ENCODE data around the gene NEURL1. TPM values are rescaled to one million over a fixed set of nuclear protein-coding genes. Genes with fewer than 3 reads are reported as not detected.

The NEURL1 gene
- total RNA-seq, 1 donor from 2014 or later = 0.05 TPM

DNA sequence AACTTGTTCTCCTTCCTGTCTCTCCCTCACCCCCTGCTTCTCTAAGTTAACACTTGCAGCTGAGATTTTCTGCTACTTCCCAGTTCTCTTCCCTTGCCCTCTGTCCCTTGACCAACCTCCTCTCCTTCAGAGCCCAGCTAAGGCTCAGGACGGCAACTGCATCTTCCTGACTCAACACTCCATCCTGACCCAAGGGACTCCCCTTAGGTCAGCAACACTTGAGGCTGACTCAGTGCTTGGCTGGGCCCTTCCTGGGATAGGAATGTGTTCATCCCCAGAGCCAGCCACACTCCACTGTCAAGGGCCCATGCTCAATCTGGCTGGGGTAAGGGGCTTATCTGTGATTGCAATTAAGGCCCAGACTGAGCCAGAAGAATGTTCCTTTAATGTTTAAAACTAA, 44.8 kb upstream of the NEURL1 start:
- H3K4me1 Mint-ChIP-seq (ENCODE audit: low read depth) = peaks cover 51% of the 10 kb centered on the region
- H3K27ac Mint-ChIP-seq (ENCODE audit: unreplicated experiment) = peak overlapping the region; percentile 79
- peaks cover 32% of the 10 kb centered on the region for H3K36me3 Mint-ChIP-seq (ENCODE audit: low read depth)
- H3K9me3 Mint-ChIP-seq (ENCODE audit: low read depth) = no peaks in the 10 kb centered on the region
- H3K27me3 Mint-ChIP-seq (ENCODE audit: low read depth) = no peaks in the 10 kb centered on the region
- no peak overlapping the region for H3K4me3 Mint-ChIP-seq (ENCODE audit: unreplicated experiment)
- no peak for DNase-seq (ENCODE audit: low spot score)
- TF ChIP-seq, protein P1, sequence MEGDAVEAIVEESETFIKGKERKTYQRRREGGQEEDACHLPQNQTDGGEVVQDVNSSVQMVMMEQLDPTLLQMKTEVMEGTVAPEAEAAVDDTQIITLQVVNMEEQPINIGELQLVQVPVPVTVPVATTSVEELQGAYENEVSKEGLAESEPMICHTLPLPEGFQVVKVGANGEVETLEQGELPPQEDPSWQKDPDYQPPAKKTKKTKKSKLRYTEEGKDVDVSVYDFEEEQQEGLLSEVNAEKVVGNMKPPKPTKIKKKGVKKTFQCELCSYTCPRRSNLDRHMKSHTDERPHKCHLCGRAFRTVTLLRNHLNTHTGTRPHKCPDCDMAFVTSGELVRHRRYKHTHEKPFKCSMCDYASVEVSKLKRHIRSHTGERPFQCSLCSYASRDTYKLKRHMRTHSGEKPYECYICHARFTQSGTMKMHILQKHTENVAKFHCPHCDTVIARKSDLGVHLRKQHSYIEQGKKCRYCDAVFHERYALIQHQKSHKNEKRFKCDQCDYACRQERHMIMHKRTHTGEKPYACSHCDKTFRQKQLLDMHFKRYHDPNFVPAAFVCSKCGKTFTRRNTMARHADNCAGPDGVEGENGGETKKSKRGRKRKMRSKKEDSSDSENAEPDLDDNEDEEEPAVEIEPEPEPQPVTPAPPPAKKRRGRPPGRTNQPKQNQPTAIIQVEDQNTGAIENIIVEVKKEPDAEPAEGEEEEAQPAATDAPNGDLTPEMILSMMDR (IDR thresholded peaks at IDR 0.05) = no peak

DNA sequence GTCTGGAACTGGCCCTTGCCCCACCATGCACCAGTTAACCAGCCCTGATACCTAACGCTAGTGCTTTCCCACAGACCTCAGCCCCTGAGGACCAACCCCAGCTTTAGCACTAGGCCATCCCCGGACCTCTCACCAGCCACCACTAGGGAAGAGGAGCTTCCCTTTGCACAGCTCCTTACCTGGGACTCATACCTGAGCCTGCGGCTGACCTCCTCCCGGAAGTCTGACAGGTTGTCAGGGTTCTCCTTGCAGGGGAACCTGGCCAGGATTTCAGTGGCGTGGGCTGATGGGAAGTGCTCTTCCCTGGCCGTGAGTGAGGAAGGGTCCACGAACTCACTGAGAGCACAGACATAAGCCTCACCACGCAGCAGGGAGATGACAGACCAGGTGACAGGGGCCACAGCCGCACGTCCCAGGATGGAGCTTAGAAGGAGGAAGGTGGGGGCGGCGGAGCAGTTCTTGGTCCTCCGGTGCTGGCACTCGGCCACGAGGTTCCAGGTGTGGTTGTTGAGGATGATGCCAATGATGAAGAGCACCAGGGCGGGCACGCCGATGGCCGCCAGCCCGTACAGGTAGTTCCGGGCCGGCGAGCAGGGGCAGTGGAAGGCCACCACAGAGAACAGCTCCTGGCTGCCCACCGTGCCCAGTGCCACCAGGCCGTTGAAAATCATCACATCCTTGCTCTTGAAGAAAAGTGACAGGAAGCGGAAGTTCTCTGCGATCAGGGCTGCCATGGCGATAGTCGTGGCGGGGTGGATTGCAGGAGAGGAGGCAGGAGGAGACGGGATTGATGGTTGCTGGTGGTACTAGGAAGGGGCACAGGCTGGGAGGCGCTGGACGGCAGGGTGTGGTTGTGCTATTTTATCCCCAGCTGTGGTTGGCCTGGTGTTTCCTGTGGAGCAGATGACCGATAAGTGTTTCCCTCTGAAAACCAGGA, 44.0 kb upstream of the NEURL1 start:
- DNase-seq (ENCODE audit: low spot score) = no peak
- H3K27me3 Mint-ChIP-seq (ENCODE audit: low read depth) = no peaks in the 10 kb centered on the region
- TF ChIP-seq, protein P1 (IDR thresholded peaks at IDR 0.05) = no peak
- peak overlapping the region; percentile 79 for H3K27ac Mint-ChIP-seq (ENCODE audit: unreplicated experiment)
- H3K4me1 Mint-ChIP-seq (ENCODE audit: low read depth) = peaks cover 51% of the 10 kb centered on the region
- no peak overlapping the region for H3K4me3 Mint-ChIP-seq (ENCODE audit: unreplicated experiment)
- peaks cover 26% of the 10 kb centered on the region for H3K36me3 Mint-ChIP-seq (ENCODE audit: low read depth)
- no peaks in the 10 kb centered on the region for H3K9me3 Mint-ChIP-seq (ENCODE audit: low read depth)

DNA sequence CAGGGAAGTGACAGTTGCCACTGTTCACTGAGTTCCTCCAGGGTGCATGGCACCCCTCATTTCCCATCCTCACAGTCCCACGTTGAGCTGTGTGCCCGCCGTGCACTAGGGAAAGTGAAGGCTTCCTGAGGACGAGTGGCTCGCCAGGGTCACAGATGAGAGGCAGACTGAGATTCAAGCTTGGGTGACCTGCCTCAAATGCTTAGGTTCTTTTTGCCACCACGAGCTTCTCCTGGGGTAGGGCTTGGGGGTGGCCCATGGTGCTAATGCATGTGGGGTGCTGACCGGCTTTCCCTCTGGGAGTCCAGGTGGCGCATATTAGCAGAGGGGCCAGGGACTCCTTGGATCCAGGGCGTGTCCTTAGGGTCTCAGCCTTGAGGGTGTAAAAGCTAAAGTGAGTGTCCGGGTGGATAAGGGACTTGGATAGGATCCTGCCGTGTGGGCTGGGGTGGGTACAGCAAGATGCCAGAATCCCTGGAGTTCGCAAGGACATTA, 43.3 kb upstream of the NEURL1 start:
- no peak for DNase-seq (ENCODE audit: low spot score)
- peak overlapping the region; percentile 75 for H3K4me3 Mint-ChIP-seq (ENCODE audit: unreplicated experiment)
- peaks cover 19% of the 10 kb centered on the region for H3K36me3 Mint-ChIP-seq (ENCODE audit: low read depth)
- H3K27ac Mint-ChIP-seq (ENCODE audit: unreplicated experiment) = peak overlapping the region; percentile 83
- no peaks in the 10 kb centered on the region for H3K27me3 Mint-ChIP-seq (ENCODE audit: low read depth)
- TF ChIP-seq, protein P1 (IDR thresholded peaks at IDR 0.05) = no peak
- H3K4me1 Mint-ChIP-seq (ENCODE audit: low read depth) = peaks cover 49% of the 10 kb centered on the region
- no peaks in the 10 kb centered on the region for H3K9me3 Mint-ChIP-seq (ENCODE audit: low read depth)

DNA sequence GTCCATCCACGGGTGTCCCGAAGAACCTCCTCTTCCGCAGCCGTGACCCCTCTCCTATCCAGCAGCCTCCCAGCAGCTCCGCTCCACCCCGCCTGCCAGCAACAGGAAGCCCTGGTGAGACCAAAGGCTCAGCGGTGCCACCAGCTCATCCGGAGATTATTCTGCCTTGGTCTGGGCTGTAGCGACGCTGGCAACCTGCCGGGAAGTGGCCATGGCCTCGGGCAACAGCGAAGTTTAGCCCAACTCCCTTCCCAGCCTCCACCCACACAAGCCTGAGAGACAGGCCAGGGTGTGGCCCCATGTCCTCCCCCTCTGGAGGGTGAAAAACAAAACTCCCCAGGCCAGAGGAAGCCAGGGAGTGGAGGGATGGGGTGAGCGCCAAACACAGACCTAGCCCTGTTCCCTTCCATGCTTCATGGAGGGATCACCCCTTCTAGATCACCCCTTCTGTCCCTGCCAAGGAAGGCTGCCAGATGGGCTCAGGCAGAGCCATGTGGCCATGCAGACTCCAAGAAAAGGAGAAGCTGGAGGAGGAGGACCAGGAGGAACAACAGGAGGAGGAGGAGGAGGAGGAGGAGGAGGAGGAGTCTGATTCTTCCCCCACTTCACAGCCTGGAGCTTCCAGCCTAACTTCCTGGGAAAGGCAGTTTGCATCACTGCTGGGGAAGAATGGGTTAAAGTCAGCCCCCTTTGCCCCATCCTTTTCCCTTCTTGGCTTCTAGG, 42.3 kb upstream of the NEURL1 start:
- Mint-ChIP-seq H3K27ac (ENCODE audit: unreplicated experiment) (peak overlapping the region; percentile 83), H3K27me3 (ENCODE audit: low read depth) (no peaks in the 10 kb centered on the region), H3K36me3 (ENCODE audit: low read depth) (peaks cover 12% of the 10 kb centered on the region), H3K9me3 (ENCODE audit: low read depth) (no peaks in the 10 kb centered on the region), H3K4me3 (ENCODE audit: unreplicated experiment) (peak overlapping the region; percentile 75), H3K4me1 (ENCODE audit: low read depth) (peaks cover 39% of the 10 kb centered on the region)
- no peak for DNase-seq (ENCODE audit: low spot score)
- TF ChIP-seq, protein P1 (IDR thresholded peaks at IDR 0.05) = no peak

DNA sequence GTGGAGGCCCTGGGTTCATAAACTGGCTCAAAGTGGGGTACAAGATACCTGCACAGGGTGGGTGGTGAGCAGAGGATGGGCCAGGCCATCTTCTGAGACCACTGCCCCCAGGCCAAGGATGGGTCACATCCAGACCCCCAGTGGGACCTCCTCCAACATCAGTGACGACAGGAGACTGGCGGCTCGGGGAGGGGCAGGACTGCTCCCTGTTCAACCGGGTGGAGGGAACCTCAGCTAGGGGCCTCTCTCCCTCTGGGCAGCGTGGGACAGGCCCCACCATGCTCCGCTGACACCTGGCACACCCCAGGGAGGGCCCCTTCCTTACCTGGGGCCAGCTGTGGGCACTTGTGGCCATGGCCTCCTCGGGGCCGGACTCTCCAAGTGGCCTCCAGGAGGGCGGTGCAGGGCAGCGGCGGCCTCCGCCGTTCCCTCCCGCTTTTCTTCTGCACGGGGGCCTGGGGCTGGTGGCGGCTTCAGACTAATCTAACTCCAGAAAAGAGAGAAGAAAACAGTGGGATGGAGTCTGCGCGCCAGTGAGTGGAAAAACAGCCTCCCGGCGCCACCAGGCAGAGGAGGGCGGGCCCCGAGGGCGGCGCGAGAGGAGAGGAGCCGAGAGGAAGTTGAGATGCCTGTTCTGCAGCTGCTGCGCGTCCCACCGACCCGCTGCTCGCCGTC, 41.5 kb upstream of the NEURL1 start, which contains the start of gene CALHM2:
Gene CALHM2, minus strand, starts transcription at position 540 of the 675 bp plus-strand sequence. CDS start 2,429 bp downstream, outside the sequence.
- H3K4me1 Mint-ChIP-seq (ENCODE audit: low read depth) = peaks cover 37% of the 10 kb centered on the region
- H3K27me3 Mint-ChIP-seq (ENCODE audit: low read depth) = no peaks in the 10 kb centered on the region
- H3K4me3 Mint-ChIP-seq (ENCODE audit: unreplicated experiment) = peak within 1 kb of the TSS; percentile 75
- no peak for DNase-seq (ENCODE audit: low spot score)
- no peaks in the 10 kb centered on the region for H3K9me3 Mint-ChIP-seq (ENCODE audit: low read depth)
- H3K36me3 Mint-ChIP-seq (ENCODE audit: low read depth) = peaks cover 10% of the 10 kb centered on the region
- peak within 1 kb of the TSS; percentile 45 for H3K27ac Mint-ChIP-seq (ENCODE audit: unreplicated experiment)
- TF ChIP-seq, protein P1 (IDR thresholded peaks at IDR 0.05) = no peak

All from chondrocyte (in vitro differentiated cells).